SK-N-SH (cell line): ENCODE data around the gene NEU2. TPM values are rescaled to one million over a fixed set of nuclear protein-coding genes. Genes with fewer than 3 reads are reported as not detected.

ENCODE experiments used
- CTCF ChIA-PET: fragments of 300-600, 350-600 bp; formaldehyde crosslinking; extraction: SDS; loops from one replicate; lab custom pipeline; 2021; lab: Yijun Ruan, JAX
- POLR2A ChIA-PET: fragments of 350-600 bp; sonication (Branson Sonifier 250); formaldehyde crosslinking; extraction: SDS; loops from one replicate; lab custom pipeline; 2020; ENCODE audit warnings: antibody characterized with exemption, inconsistent platforms; lab: Yijun Ruan, JAX
- DNase-seq: peaks from one replicate; pipeline ENCODE4 v3.0.0; 2012
- H2AFZ ChIP-seq: fragments of 200-600 bp; sonication (generic); 2 replicates; pipeline ENCODE4 v1.8.1; 2016; ENCODE audit warnings: antibody characterized with exemption, mild to moderate bottlenecking, low read depth
- H3F3A ChIP-seq: fragments of 200-600 bp; sonication (generic); replicated peaks from 2 replicates; pipeline ENCODE3; 2016; ENCODE audit warnings: antibody characterized with exemption, mild to moderate bottlenecking; ENCODE audit not compliant: insufficient read depth
- H3K27ac ChIP-seq, 2 experiments: fragments of 200-500 bp in 1 of 2; fragments of 200-600 bp in 1 of 2; sonication (Bioruptor generic) in 1 of 2; sonication (generic), shearing (Covaris generic) in 1 of 2; 2 replicates each; pipeline versions ENCODE4 v1.5.1 to v1.6.1; 2014 to 2016; ENCODE audit warnings: low read depth in 2 of 2, inconsistent platforms in 1 of 2, low read length in 1 of 2, mild to moderate bottlenecking in 1 of 2, mixed read lengths in 1 of 2
- H3K27me3 ChIP-seq: fragments of 200-600 bp; sonication (generic), shearing (Covaris generic); 2 replicates; pipeline ENCODE4 v1.6.1; 2016; ENCODE audit warnings: mixed run types; ENCODE audit not compliant: insufficient read depth
- H3K36me3 ChIP-seq, 2 experiments: fragments of 200-500 bp in 1 of 2; fragments of 200-600 bp in 1 of 2; sonication (Bioruptor generic) in 1 of 2; sonication (generic) in 1 of 2; replicated peaks in 1 of 2; 2 replicates each; pipeline versions ENCODE3 to v1.5.1; 2014 to 2016; ENCODE audit warnings: low read length in 1 of 2, mild to moderate bottlenecking in 1 of 2; ENCODE audit not compliant: insufficient read depth in 2 of 2, control insufficient read depth in 1 of 2
- H3K4me1 ChIP-seq, 2 experiments: fragments of 200-500 bp in 1 of 2; fragments of 200-600 bp in 1 of 2; sonication (Bioruptor generic) in 1 of 2; sonication (generic), shearing (Covaris generic) in 1 of 2; 2 replicates each; pipeline versions ENCODE4 v1.5.1 to v1.6.1; 2014 to 2016; ENCODE audit warnings: low read depth in 1 of 2, low read length in 1 of 2, mixed run types in 1 of 2; ENCODE audit not compliant: insufficient read depth in 2 of 2, control insufficient read depth in 1 of 2
- H3K4me2 ChIP-seq: fragments of 200-600 bp; sonication (generic), shearing (Covaris generic); 2 replicates; pipeline ENCODE4 v1.6.1; 2017; ENCODE audit warnings: mixed run types
- H3K4me3 ChIP-seq, 2 experiments: fragments of 200-500 bp in 1 of 2; fragments of 200-600 bp in 1 of 2; sonication (Bioruptor generic) in 1 of 2; sonication (generic), shearing (Covaris generic) in 1 of 2; 2 replicates each; pipeline versions ENCODE4 v1.5.1 to v1.8.1; 2014 to 2016; ENCODE audit warnings: low read depth in 2 of 2, inconsistent platforms in 1 of 2, low read length in 1 of 2, mild to moderate bottlenecking in 1 of 2, mixed read lengths in 1 of 2, moderate library complexity in 1 of 2
- H3K79me2 ChIP-seq: fragments of 200-600 bp; sonication (generic); 2 replicates; pipeline ENCODE4 v1.8.1; 2017; ENCODE audit warnings: mild to moderate bottlenecking; ENCODE audit not compliant: insufficient read depth
- H3K9ac ChIP-seq: fragments of 200-600 bp; sonication (generic); 2 replicates; pipeline ENCODE4 v1.6.1; 2017; ENCODE audit warnings: mixed run types
- H3K9me2 ChIP-seq: fragments of 200-600 bp; sonication (generic); 2 replicates; pipeline ENCODE4 v1.6.1; 2017; ENCODE audit warnings: mixed run types
- H3K9me3 ChIP-seq: fragments of 200-600 bp; sonication (generic); 2 replicates; pipeline ENCODE4 v1.6.1; 2017; ENCODE audit warnings: mixed run types, mild to moderate bottlenecking, moderate library complexity
- H4K20me1 ChIP-seq: fragments of 200-600 bp; sonication (generic); 2 replicates; pipeline ENCODE4 v1.6.1; 2017; ENCODE audit warnings: mild to moderate bottlenecking, mixed run types; ENCODE audit not compliant: insufficient read depth
- EP300 ChIP-seq, 2 experiments: IDR thresholded peaks; 2 replicates each; pipeline versions ENCODE4 v1.4.0 to v1.6.1; 2012; ENCODE audit warnings: borderline replicate concordance in 1 of 2, low read depth in 1 of 2, low read length in 1 of 2
- FOXJ3 ChIP-seq: sonication (generic); formaldehyde crosslinking; IDR thresholded peaks from 2 replicates; pipeline ENCODE4 v1.5.1; 2020; ENCODE audit warnings: mild to moderate bottlenecking, missing genetic modification reagents
- FOXM1 ChIP-seq: IDR thresholded peaks from 2 replicates; pipeline ENCODE4 v1.4.0; 2012; ENCODE audit warnings: low read depth, mild to moderate bottlenecking
- GABPA ChIP-seq: IDR thresholded peaks from 2 replicates; pipeline ENCODE4 v1.4.0; 2012; ENCODE audit warnings: low read depth, mild to moderate bottlenecking
- GATA2 ChIP-seq: sonication (generic); formaldehyde crosslinking; IDR thresholded peaks from 2 replicates; pipeline ENCODE4 v1.5.0; 2020; ENCODE audit warnings: mild to moderate bottlenecking, missing genetic modification reagents
- JUND ChIP-seq: IDR thresholded peaks from 2 replicates; pipeline ENCODE4 v1.4.0; 2012
- MEF2A ChIP-seq: IDR thresholded peaks from 2 replicates; pipeline ENCODE4 v1.4.0; 2012; ENCODE audit warnings: low read depth, borderline replicate concordance
- MXI1 ChIP-seq: IDR thresholded peaks from 2 replicates; pipeline ENCODE4 v1.6.1; 2012; ENCODE audit warnings: mild to moderate bottlenecking, low read depth, low read length, improper control_type of control experiment
- NFIC ChIP-seq: IDR thresholded peaks from 2 replicates; pipeline ENCODE4 v1.4.0; 2012; ENCODE audit warnings: borderline replicate concordance
- NRF1 ChIP-seq: IDR thresholded peaks from 2 replicates; pipeline ENCODE4 v1.6.1; 2012; ENCODE audit warnings: low read depth, mild to moderate bottlenecking, low read length
- POLR2AphosphoS5 ChIP-seq: IDR thresholded peaks from 2 replicates; pipeline ENCODE4 v1.6.1; 2012; ENCODE audit warnings: low read depth, low read length
- RAD21 ChIP-seq: IDR thresholded peaks from 2 replicates; pipeline ENCODE4 v1.6.1; 2012; ENCODE audit warnings: mild to moderate bottlenecking, low read length
- RCOR1 ChIP-seq: fragments of 150-350 bp; IDR thresholded peaks from 2 replicates; pipeline ENCODE4 v1.6.1; 2017; ENCODE audit warnings: antibody characterized with exemption, low read length
- REST ChIP-seq: IDR thresholded peaks from 2 replicates; pipeline ENCODE4 v1.6.1; 2012; ENCODE audit warnings: mild to moderate bottlenecking, low read depth, low read length, moderate library complexity
- RXRA ChIP-seq: IDR thresholded peaks from 2 replicates; pipeline ENCODE4 v1.4.0; 2012; ENCODE audit warnings: low read depth, mild to moderate bottlenecking, borderline replicate concordance
- SIN3A ChIP-seq: IDR thresholded peaks from 2 replicates; pipeline ENCODE4 v1.6.1; 2012; ENCODE audit warnings: low read depth, mild to moderate bottlenecking, low read length, moderate library complexity, borderline replicate concordance
- SMC3 ChIP-seq: IDR thresholded peaks from 2 replicates; pipeline ENCODE4 v1.6.1; 2012; ENCODE audit warnings: low read depth, low read length, improper control_type of control experiment
- TAF1 ChIP-seq: IDR thresholded peaks from 2 replicates; pipeline ENCODE4 v1.6.1; 2012; ENCODE audit warnings: low read depth, mild to moderate bottlenecking, low read length, moderate library complexity, borderline replicate concordance
- TCF12 ChIP-seq: IDR thresholded peaks from 2 replicates; pipeline ENCODE4 v1.4.0; 2012
- USF1 ChIP-seq: IDR thresholded peaks from 2 replicates; pipeline ENCODE4 v1.4.0; 2012; ENCODE audit warnings: low read depth, borderline replicate concordance
- USF2 ChIP-seq: fragments of 150-350 bp; IDR thresholded peaks from 2 replicates; pipeline ENCODE4 v1.6.1; 2017; ENCODE audit warnings: antibody characterized with exemption, low read length, low read depth, borderline replicate concordance
- YY1 ChIP-seq: IDR thresholded peaks from 2 replicates; pipeline ENCODE4 v1.4.0; 2012; ENCODE audit warnings: low read depth, mild to moderate bottlenecking
- WGBS: methylation state at CpG from one replicate; pipeline ENCODE4 v1.1.6; 2017; ENCODE audit warnings: low lambda C conversion rate; 5-methylcytosine and 5-hydroxymethylcytosine counted together
- polyA plus RNA-seq, 3 experiments: library from polyadenylated mRNA; depleted of rRNA; stranded (reverse); fragments of >200 nt; gene quantifications; 2 replicates each; pipeline ENCODE4 v1.2.3, GENCODE V29; 2012
- TF ChIP-seq, protein P1 (sequence below): IDR thresholded peaks from 2 replicates; pipeline ENCODE4 v1.4.0; 2012; ENCODE audit warnings: low read depth

NEU2 gene
- polyA plus RNA-seq, 1 of the 3 experiments (the other 2 are of a cell fraction) = not detected

- TF ChIP-seq USF2 (no peak), FOXM1 (no peak), USF1 (no peak), JUND (no peak), EP300 (IDR thresholded peaks at IDR 0.05; ENCODE audit: borderline replicate concordance in 1 of 2, low read depth in 1 of 2, low read length in 1 of 2) (no peak)
These were observed 28.1 kb downstream of the NEU2 start (continued) for GRCh38 chr2:233060501-233060979.

DNA sequence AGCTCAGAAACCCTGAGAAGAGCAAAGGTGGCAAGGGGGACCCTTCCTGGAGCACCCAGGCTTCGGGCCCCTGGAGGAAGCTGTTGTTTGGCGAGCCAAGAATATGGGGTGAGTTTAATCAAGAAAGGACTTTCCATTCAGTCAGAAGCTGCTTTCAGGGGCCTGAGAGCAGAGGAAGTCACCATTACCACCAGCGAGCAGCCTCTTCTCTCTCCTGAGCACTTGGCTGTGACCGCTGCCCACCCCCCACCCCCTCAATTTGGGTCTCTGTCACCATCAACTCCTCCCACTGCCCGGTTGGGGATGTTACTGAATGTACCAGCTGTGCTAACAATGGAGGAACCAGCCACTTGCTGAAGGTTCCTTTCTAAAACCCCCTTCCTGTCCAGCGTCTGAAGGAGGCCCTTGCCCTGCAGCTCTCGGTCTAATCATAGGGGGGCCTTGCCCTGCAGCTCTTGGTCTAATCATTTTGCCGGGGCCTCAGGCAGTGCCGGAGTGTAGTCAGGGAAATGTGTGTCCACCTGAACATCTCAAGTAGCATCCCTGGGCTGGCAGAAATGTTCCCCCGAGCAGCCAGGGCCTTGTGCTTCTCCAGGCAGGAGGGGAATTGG lies 28.6 kb downstream of the NEU2 start:
- CTCF ChIA-PET = interaction anchor here (0.7 to 2.0 kb wide), 5 partner anchors 7 to 190 kb away, joined by 3 to 6 read pairs (median 4); partner anchors contain the start of gene ATG16L1

More for the DNA sequence above, 28.6 kb downstream of the NEU2 start:
- TF ChIP-seq RXRA (no peak), SIN3A (no peak), FOXJ3 (no peak), GATA2 (CRISPR knock-in tag) (no peak), FOXM1 (no peak), SMC3 (no peak), MEF2A (no peak), YY1 (no peak), USF1 (no peak), RCOR1 (no peak), REST (no peak), TCF12 (no peak), NRF1 (no peak), GABPA (no peak), RAD21 (no peak), NFIC (no peak), MXI1 (no peak), TAF1 (no peak), POLR2AphosphoS5 (no peak)
- TF ChIP-seq, protein P1, sequence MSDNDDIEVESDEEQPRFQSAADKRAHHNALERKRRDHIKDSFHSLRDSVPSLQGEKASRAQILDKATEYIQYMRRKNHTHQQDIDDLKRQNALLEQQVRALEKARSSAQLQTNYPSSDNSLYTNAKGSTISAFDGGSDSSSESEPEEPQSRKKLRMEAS = no peak
- Histone ChIP-seq H4K20me1 (no peaks in the 10 kb centered on the region), H3K4me2 (no peak overlapping the region), H3F3A (no peaks in the 10 kb centered on the region), H3K9ac (no peak overlapping the region), H3K27me3 (no peaks in the 10 kb centered on the region), H3K36me3 (no peaks in the 10 kb centered on the region), H2AFZ (no peak overlapping the region), H3K27ac (no peak overlapping the region), H3K4me1 (peaks cover 0 to 24% of the 10 kb centered on the region in 2 experiments; a peak in 1 of 4 replicates), H3K9me3 (no peaks in the 10 kb centered on the region), H3K9me2 (no peaks in the 10 kb centered on the region), H3K79me2 (no peaks in the 10 kb centered on the region), H3K4me3 (no peak overlapping the region)
- POLR2A ChIA-PET = no interaction called here
- WGBS = 67% methylated on average over 8 of the region's 10 CpGs
- no peak for DNase-seq
